Loucy (cell line): ENCODE results near the gene CCDC9.

ENCODE experiments used
- EZH2phosphoT487 ChIP-seq: fragments of 200-600 bp; IDR thresholded peaks from 2 replicates; pipeline ENCODE4 v1.6.1; 2018; ENCODE audit warnings: antibody characterized with exemption, mild to moderate bottlenecking, moderate library complexity, borderline replicate concordance
- TF ChIP-seq, protein P1 (sequence below): fragments of 200-600 bp; sonication (generic); conservative IDR thresholded peaks from 2 replicates; pipeline ENCODE4 v1.5.1; 2014; ENCODE audit warnings: mild to moderate bottlenecking, antibody characterized with exemption, low read length

DNA sequence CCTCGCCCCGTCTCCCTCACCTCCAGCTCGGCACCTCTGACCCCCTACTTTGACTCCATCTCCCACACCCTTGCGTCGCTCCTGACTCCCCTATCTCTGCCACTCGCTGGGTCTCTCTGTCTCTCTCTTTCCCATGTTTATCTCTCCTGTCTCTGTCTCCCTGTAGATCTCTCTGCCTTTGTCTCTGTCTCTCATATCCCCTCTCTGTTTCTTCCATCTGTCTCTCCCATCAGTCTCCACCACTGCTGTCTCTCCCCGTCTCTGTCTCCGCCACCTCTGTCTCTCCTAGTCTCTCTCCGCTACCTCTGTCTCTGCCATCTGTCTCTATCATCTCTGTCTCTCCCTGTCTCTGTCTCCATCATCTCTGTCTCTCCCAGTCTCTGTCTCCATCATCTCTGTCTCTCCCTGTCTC, 13.0 kb upstream of the CCDC9 start:
- TF ChIP-seq, protein P1, sequence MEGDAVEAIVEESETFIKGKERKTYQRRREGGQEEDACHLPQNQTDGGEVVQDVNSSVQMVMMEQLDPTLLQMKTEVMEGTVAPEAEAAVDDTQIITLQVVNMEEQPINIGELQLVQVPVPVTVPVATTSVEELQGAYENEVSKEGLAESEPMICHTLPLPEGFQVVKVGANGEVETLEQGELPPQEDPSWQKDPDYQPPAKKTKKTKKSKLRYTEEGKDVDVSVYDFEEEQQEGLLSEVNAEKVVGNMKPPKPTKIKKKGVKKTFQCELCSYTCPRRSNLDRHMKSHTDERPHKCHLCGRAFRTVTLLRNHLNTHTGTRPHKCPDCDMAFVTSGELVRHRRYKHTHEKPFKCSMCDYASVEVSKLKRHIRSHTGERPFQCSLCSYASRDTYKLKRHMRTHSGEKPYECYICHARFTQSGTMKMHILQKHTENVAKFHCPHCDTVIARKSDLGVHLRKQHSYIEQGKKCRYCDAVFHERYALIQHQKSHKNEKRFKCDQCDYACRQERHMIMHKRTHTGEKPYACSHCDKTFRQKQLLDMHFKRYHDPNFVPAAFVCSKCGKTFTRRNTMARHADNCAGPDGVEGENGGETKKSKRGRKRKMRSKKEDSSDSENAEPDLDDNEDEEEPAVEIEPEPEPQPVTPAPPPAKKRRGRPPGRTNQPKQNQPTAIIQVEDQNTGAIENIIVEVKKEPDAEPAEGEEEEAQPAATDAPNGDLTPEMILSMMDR = no peak
- TF ChIP-seq EZH2phosphoT487 = no peak
